ENCODE measurements around the gene ADAM17.

- TF ChIP-seq CTCF (IDR thresholded peaks at IDR 0.05; ENCODE audit: low read depth, low read length, poor library complexity, severe bottlenecking) (no peak), EZH2phosphoT487 (IDR thresholded peaks at IDR 0.05; ENCODE audit: borderline replicate concordance, low read length) (no peak)
Measured at GRCh38 chr2:9488583-9489547, 66.8 kb downstream of the ADAM17 start.

Measured in DOHH2 (cell line).